Testis (tissue), 2 donors: Measurements from ENCODE around the gene NOS1AP.

Experiments used
- CTCF ChIP-seq, 3 experiments: fragments of 450-650 bp in 2 of 3; fragments of 200-600 bp in 1 of 3; sonication (generic) in 1 of 3; IDR thresholded peaks; one replicate each; pipeline ENCODE4 v1.5.1; 2016 to 2019; ENCODE audit warnings: antibody characterized with exemption in 3 of 3, mild to moderate bottlenecking in 2 of 3, moderate library complexity in 1 of 3
- POLR2A ChIP-seq: fragments of 450-650 bp; IDR thresholded peaks from one replicate; pipeline ENCODE4 v1.6.1; 2017; ENCODE audit warnings: antibody characterized with exemption, mild to moderate bottlenecking, moderate library complexity

- no peak for TF ChIP-seq POLR2A
- no peak for TF ChIP-seq CTCF (IDR thresholded peaks at IDR 0.05)
Measured at GRCh38 chr1:162375463-162375862, 306.0 kb downstream of the NOS1AP start.
